GM12878 (cell line): ENCODE data around the gene PLPP3. TPM values are rescaled to one million over a fixed set of nuclear protein-coding genes. Genes with fewer than 3 reads are reported as not detected.

Experiments used
- ATAC-seq: fragments of 200-7000 bp; cut with Tn5 transposase; 3 replicates; pipeline ENCODE4 v1.9.1; 2020; ENCODE audit warnings: mild to moderate bottlenecking, moderate library complexity
- BruUV-seq: library from RNA; stranded (reverse); fragments of 400-500 nt; replicated peaks from 2 replicates; lab custom pipeline; 2021; lab: Mats Ljungman, UMichigan
- CTCF ChIA-PET: fragments of 300-600 bp; sonication (Branson Sonifier 250); formaldehyde crosslinking; extraction: SDS; loops from one replicate; lab custom pipeline; 2021; ENCODE audit warnings: inconsistent platforms; lab: Yijun Ruan, JAX
- POLR2A ChIA-PET: fragments of 350-600 bp; formaldehyde crosslinking; extraction: SDS; loops from one replicate; lab custom pipeline; 2021; ENCODE audit warnings: inconsistent platforms; lab: Charles Lee
- RAD21 ChIA-PET: fragments of 300-600 bp; sonication (Branson Sonifier 250); formaldehyde crosslinking; loops from one replicate; lab custom pipeline; 2023; ENCODE audit warnings: antibody characterized with exemption; ENCODE audit not compliant: unreplicated experiment; lab: Charles Lee
- SMC1A ChIA-PET: fragments of 300-600 bp; sonication (Branson Sonifier 250); formaldehyde crosslinking; loops from one replicate; lab custom pipeline; 2023; ENCODE audit not compliant: unreplicated experiment, uncharacterized antibody; lab: Charles Lee
- DNase-seq: peaks from one replicate; pipeline ENCODE4 v3.0.0-alpha.2; 2011; ENCODE audit warnings: low read depth, low spot score
- FAIRE-seq: peaks from 3 replicates; lab custom pipeline; 2011; peaks lifted over from hg19 to GRCh38; lab: Jason Lieb, UNC
- H2AFZ ChIP-seq: 2 replicates; pipeline ENCODE4 v1.6.0; 2011; ENCODE audit warnings: low read depth, low read length, control low read depth; ENCODE audit not compliant: control insufficient read depth
- H3K27ac ChIP-seq: 2 replicates; pipeline ENCODE4 v1.5.1; 2011; ENCODE audit warnings: control low read depth; ENCODE audit not compliant: control insufficient read depth, insufficient read depth
- H3K27me3 ChIP-seq, 2 experiments: replicated peaks in 1 of 2; 2 replicates each; pipeline versions ENCODE4 v1.6.0 to v1.6.1; 2011; ENCODE audit warnings: low read length in 1 of 2; ENCODE audit not compliant: control insufficient read depth in 2 of 2, insufficient read depth in 2 of 2
- H3K36me3 ChIP-seq, 2 experiments: 2 replicates each; pipeline ENCODE4 v1.5.1; 2011; ENCODE audit warnings: low read length in 1 of 2; ENCODE audit not compliant: control insufficient read depth in 2 of 2, insufficient read depth in 2 of 2
- H3K4me1 ChIP-seq: 2 replicates; pipeline ENCODE4 v1.6.1; 2011; ENCODE audit warnings: mild to moderate bottlenecking, low read length, moderate library complexity, mixed read lengths; ENCODE audit not compliant: control insufficient read depth, insufficient read depth
- H3K4me2 ChIP-seq: 2 replicates; pipeline ENCODE4 v1.6.0; 2011; ENCODE audit warnings: control low read depth; ENCODE audit not compliant: control insufficient read depth, insufficient read depth
- H3K4me3 ChIP-seq: fragments of 200-600 bp; sonication (generic); 2 replicates; pipeline ENCODE4 v1.5.1; 2016
- H3K79me2 ChIP-seq: 2 replicates; pipeline ENCODE4 v1.6.0; 2011; ENCODE audit warnings: low read length; ENCODE audit not compliant: control insufficient read depth, insufficient read depth
- H3K9ac ChIP-seq: 2 replicates; pipeline ENCODE4 v1.8.0; 2011; ENCODE audit warnings: low read length, control low read depth, mixed read lengths; ENCODE audit not compliant: control insufficient read depth, insufficient read depth
- H3K9me3 ChIP-seq: replicated peaks from 3 replicates; pipeline ENCODE4 v1.5.1; 2011; ENCODE audit warnings: mild to moderate bottlenecking, low read length; ENCODE audit not compliant: control insufficient read depth, insufficient read depth
- H4K20me1 ChIP-seq: 2 replicates; pipeline ENCODE4 v1.6.0; 2011; ENCODE audit not compliant: control insufficient read depth, insufficient read depth
- HDGF ChIP-seq: fragments of 450-650 bp; IDR thresholded peaks from 2 replicates; pipeline ENCODE4 v1.6.1; 2016; ENCODE audit warnings: antibody characterized with exemption
- MAX ChIP-seq: IDR thresholded peaks from 2 replicates; pipeline ENCODE4 v1.6.1; 2012; ENCODE audit warnings: low read depth, low read length, improper control_type of control experiment
- SMAD1 ChIP-seq: fragments of 450-650 bp; IDR thresholded peaks from 2 replicates; pipeline ENCODE4 v1.6.1; 2018; ENCODE audit warnings: mild to moderate bottlenecking, low read depth; ENCODE audit not compliant: partially characterized antibody
- SPI1 ChIP-seq: IDR thresholded peaks from 2 replicates; pipeline ENCODE4 v1.6.1; 2011; ENCODE audit warnings: low read depth, mild to moderate bottlenecking, low read length, moderate library complexity, borderline replicate concordance; ENCODE audit not compliant: insufficient read depth
- TCF7 ChIP-seq: IDR thresholded peaks from 2 replicates; pipeline ENCODE4 v1.6.1; 2014; ENCODE audit warnings: antibody characterized with exemption, borderline replicate concordance
- ZBTB40 ChIP-seq: fragments of 450-650 bp; IDR thresholded peaks from 2 replicates; pipeline ENCODE4 v1.6.1; 2016; ENCODE audit warnings: mild to moderate bottlenecking, moderate library complexity, borderline replicate concordance
- ZNF217 ChIP-seq: fragments of 450-650 bp; IDR thresholded peaks from 2 replicates; pipeline ENCODE4 v1.6.1; 2017; ENCODE audit warnings: antibody characterized with exemption, mild to moderate bottlenecking
- WGBS: methylation state at CpG from one replicate; pipeline ENCODE4 v1.1.6; 2016; ENCODE audit warnings: low lambda C conversion rate; ENCODE audit not compliant: insufficient replicate concordance, insufficient coverage; ENCODE audit errors: missing lambda C conversion rate; 5-methylcytosine and 5-hydroxymethylcytosine counted together
- in situ Hi-C: fragments of 300-500 bp; cut with MboI; formaldehyde crosslinking; loops from 9 replicates; pipeline ENCODE4 v1.14.3; 2018; ENCODE audit warnings: mixed read lengths
- intact Hi-C: fragments of 100-400 bp; cut with micrococcal nuclease; formaldehyde crosslinking; loops from one replicate; pipeline ENCODE4 v1.14.2; 2022; ENCODE audit not compliant: unreplicated experiment
- polyA plus RNA-seq, 11 experiments: library from polyadenylated mRNA; depleted of rRNA in 4 of 11; unstranded in 6 of 11; stranded (reverse) in 5 of 11; fragments of >200 nt; fragmentation: Nextera tagmentation in 4 of 11; fragmentation: Illumina TruSeq in 1 of 11; extraction: Ambion mirVana in 4 of 11; extraction: Trizol in 1 of 11; gene quantifications; 1 replicate in 1 of 11; 2 replicates in 10 of 11; pipeline versions ENCODE4 v1.2.1 to v1.2.3, GENCODE V29; 2011 to 2016; ENCODE audit warnings: inconsistent platforms in 2 of 11, missing spikeins in 2 of 11, low read depth in 1 of 11
- total RNA-seq, 4 experiments: library from RNA; depleted of rRNA in 3 of 4; stranded (reverse); fragments of >200 nt in 3 of 4; fragmentation: Illumina TruSeq in 1 of 4; extraction: Trizol in 1 of 4; gene quantifications; 2 replicates each; pipeline versions ENCODE4 v1.2.1 to v1.2.3, GENCODE V29; 2013 to 2021

The PLPP3 gene
- total and polyA plus RNA-seq, 10 of the 15 experiments (the other 5 are each of a cell fraction or from before 2014, with no cell fraction given) = 6.4 to 26.8 (median 9.5) TPM

GRCh38 chr1:56535362-56535761 lies 44.0 kb downstream of the PLPP3 start:
- RAD21 ChIA-PET = interaction anchor here (0.7 to 6.8 kb wide), 7 partner anchors 10 to 65 kb away, joined by 3 to 66 read pairs (median 4); no protein-coding TSS in a partner anchor
- no peak for ATAC-seq
- H3K4me2 ChIP-seq = no peak overlapping the region
- H3K36me3 ChIP-seq = no peaks in the 10 kb centered on the region
- TF ChIP-seq SMAD1 (no peak), ZBTB40 (no peak), ZNF217 (no peak), TCF7 (no peak), MAX (no peak), HDGF (no peak), SPI1 (no peak)
- TF ChIP-seq, all 136 proteins: peak for 0
- no peaks in the 10 kb centered on the region for H3K27me3 ChIP-seq
- no peaks in the 10 kb centered on the region for H3K79me2 ChIP-seq
- no TSS peak for BruUV-seq
- no peaks in the 10 kb centered on the region; the same call in 2 of the 3 replicates for H3K9me3 ChIP-seq
- intact Hi-C loops = no loop called here
- POLR2A ChIA-PET = interaction anchor here (0.9 to 2.0 kb wide), 8 partner anchors 12 to 42 kb away, joined by 3 to 8 read pairs (median 4); no protein-coding TSS in a partner anchor
- DNase-seq (no peak), FAIRE-seq (no peak)
- no peak overlapping the region for H2AFZ ChIP-seq
- in situ Hi-C loops = no loop called here
- SMC1A ChIA-PET = interaction anchor here (1.0 to 25.4 kb wide), 8 partner anchors 8 to 402 kb away, joined by 3 to 342 read pairs (median 4); no protein-coding TSS in a partner anchor
- H3K9ac ChIP-seq = no peak overlapping the region
- H3K4me3 ChIP-seq = no peak overlapping the region
- CTCF ChIA-PET = interaction anchor here (0.7 to 12.4 kb wide), 6 partner anchors 9 to 40 kb away, joined by 3 to 116 read pairs (median 3); partner anchors contain the start of gene PLPP3
- no peak overlapping the region for H3K27ac ChIP-seq
- WGBS = 23% methylated on average over 2 of the region's 2 CpGs
- peaks cover 2% of the 10 kb centered on the region; the same call in 1 of the 2 replicates for H3K4me1 ChIP-seq
- H4K20me1 ChIP-seq = no peaks in the 10 kb centered on the region
